ENCODE data around the gene NOTCH3.

The NOTCH3 gene

GRCh38 chr19:15241259-15241910 is 40.6 kb upstream of the NOTCH3 start:
- DNase-seq (ENCODE audit: low read depth, low spot score) = no peak
- in situ Hi-C loops (cut with HindIII; ENCODE audit: low sequenced_read_pairs) = no loop called here
- H3K4me3 ChIP-seq (ENCODE audit: low read depth, low read length) = no peak overlapping the region
- TF ChIP-seq, protein P1, sequence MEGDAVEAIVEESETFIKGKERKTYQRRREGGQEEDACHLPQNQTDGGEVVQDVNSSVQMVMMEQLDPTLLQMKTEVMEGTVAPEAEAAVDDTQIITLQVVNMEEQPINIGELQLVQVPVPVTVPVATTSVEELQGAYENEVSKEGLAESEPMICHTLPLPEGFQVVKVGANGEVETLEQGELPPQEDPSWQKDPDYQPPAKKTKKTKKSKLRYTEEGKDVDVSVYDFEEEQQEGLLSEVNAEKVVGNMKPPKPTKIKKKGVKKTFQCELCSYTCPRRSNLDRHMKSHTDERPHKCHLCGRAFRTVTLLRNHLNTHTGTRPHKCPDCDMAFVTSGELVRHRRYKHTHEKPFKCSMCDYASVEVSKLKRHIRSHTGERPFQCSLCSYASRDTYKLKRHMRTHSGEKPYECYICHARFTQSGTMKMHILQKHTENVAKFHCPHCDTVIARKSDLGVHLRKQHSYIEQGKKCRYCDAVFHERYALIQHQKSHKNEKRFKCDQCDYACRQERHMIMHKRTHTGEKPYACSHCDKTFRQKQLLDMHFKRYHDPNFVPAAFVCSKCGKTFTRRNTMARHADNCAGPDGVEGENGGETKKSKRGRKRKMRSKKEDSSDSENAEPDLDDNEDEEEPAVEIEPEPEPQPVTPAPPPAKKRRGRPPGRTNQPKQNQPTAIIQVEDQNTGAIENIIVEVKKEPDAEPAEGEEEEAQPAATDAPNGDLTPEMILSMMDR (IDR thresholded peaks at IDR 0.05; ENCODE audit: low read depth, low read length) = no peak

DNA sequence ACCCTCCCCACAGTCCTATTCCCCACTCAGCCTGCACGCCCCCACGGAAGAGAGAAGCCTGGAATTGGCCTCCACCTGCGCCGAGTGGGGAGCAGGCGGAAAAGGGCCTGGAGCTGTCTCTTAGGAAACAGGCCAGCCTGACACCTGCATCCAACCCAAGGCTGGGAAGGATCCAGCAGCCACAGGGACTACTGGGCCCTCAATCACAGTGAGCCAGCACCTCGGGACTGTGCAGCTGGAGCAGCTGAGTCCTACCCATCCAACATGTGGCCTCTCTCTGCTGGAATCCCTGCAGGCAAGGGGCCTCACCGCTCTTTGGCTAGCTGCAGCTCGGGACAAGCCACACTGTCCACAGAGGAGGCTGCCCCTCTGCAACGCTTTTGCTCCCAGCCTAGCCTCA is 39.7 kb upstream of the NOTCH3 start:
- in situ Hi-C loops (cut with HindIII; ENCODE audit: low sequenced_read_pairs) = no loop called here
- DNase-seq (ENCODE audit: low read depth, low spot score) = no peak
- no peak overlapping the region for H3K4me3 ChIP-seq (ENCODE audit: low read depth, low read length)
- TF ChIP-seq, protein P1 (IDR thresholded peaks at IDR 0.05; ENCODE audit: low read depth, low read length) = no peak

- DNase-seq (ENCODE audit: low read depth, low spot score) = no peak
- in situ Hi-C loops (cut with HindIII; ENCODE audit: low sequenced_read_pairs) = no loop called here
- TF ChIP-seq, protein P1 (IDR thresholded peaks at IDR 0.05; ENCODE audit: low read depth, low read length) = no peak
- H3K4me3 ChIP-seq (ENCODE audit: low read depth, low read length) = no peak overlapping the region
These were observed 38.6 kb upstream of the NOTCH3 start for GRCh38 chr19:15239337-15239949.

GRCh38 chr19:15238639-15239155 is 37.9 kb upstream of the NOTCH3 start:
- TF ChIP-seq, protein P1 (IDR thresholded peaks at IDR 0.05; ENCODE audit: low read depth, low read length) = no peak
- no peak for DNase-seq (ENCODE audit: low read depth, low spot score)
- in situ Hi-C loops (cut with HindIII; ENCODE audit: low sequenced_read_pairs) = no loop called here
- no peak overlapping the region for H3K4me3 ChIP-seq (ENCODE audit: low read depth, low read length)

DNA sequence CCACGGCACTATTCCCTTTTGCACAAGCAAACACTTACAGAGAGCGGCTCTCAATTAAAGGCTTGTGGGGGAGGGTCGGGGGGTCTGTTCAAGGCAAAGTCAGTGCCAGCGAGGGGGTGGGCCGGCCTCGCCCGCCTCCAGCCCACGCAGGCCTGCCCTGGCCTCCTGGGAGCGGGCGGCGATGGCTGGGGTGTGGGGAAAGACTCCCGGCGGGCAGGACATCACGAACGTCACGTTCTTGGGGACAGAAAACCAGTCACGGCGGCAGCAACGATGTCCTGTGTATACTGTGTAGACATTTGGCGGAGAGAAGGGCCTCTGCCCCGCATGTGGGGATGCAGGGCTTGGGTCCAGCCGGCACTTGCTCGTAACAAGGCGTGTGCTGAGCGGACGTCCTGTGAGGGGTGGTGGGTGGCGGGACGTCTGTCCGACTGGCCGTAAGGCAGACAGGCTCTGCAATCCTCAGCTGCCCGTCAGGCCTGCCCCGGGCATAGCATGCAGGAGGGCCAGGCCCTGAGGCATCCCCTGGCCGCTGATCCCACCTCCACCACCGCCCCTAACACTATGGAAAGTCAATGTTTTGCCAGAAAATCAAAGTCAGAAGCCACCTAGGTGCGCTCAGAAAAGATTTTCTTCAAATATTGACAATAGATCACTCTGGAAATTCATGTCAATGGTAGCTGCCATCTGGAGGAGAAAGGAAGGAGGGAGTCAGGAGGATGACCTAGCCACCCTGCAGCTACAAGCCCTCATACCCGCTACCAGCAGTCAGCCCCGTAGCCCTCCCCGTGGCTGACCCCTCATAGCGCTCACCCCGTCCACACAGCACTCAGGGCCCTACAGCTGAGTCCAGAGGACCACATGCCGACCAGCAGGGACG is 37.2 kb upstream of the NOTCH3 start:
- TF ChIP-seq, protein P1 (IDR thresholded peaks at IDR 0.05; ENCODE audit: low read depth, low read length) = no peak
- DNase-seq (ENCODE audit: low read depth, low spot score) = no peak
- no peak overlapping the region for H3K4me3 ChIP-seq (ENCODE audit: low read depth, low read length)
- in situ Hi-C loops (cut with HindIII; ENCODE audit: low sequenced_read_pairs) = no loop called here

- DNase-seq (ENCODE audit: low read depth, low spot score) = no peak
- no peak overlapping the region for H3K4me3 ChIP-seq (ENCODE audit: low read depth, low read length)
- TF ChIP-seq, protein P1 (IDR thresholded peaks at IDR 0.05; ENCODE audit: low read depth, low read length) = no peak
- in situ Hi-C loops (cut with HindIII; ENCODE audit: low sequenced_read_pairs) = no loop called here
These were observed 36.1 kb upstream of the NOTCH3 start for GRCh38 chr19:15236886-15237285.
